Activated T-cell treated with anti-CD3 and anti-CD28 coated beads, Interleukin-2, amount 50 U/mL, for 72 hours (primary cell): ENCODE measurements around the gene SHROOM3. TPM values are rescaled to one million over a fixed set of nuclear protein-coding genes. Genes with fewer than 3 reads are reported as not detected.
A peak's percentile ranks its signal among the peaks of the same experiment; 100 is the strongest.

Source experiments
- ATAC-seq, 2 donors: fragments of 150-1000 bp; cut with Tn5 transposase; replicated peaks in 1 of 2; 2 replicates each; pipeline ENCODE4 v1.10.0; 2021; ENCODE audit warnings: moderate library complexity in 2 of 2, mild to moderate bottlenecking in 1 of 2
- DNase-seq, 2 donors: peaks; one replicate each; pipeline ENCODE4 v3.0.0; 2021 to 2022; ENCODE audit warnings: mixed read lengths in 1 of 2
- H3K27ac Mint-ChIP-seq: one replicate; pipeline ENCODE4 v1.8.0; 2022; ENCODE audit warnings: mild to moderate bottlenecking, moderate library complexity, mixed read lengths
- H3K27me3 Mint-ChIP-seq: one replicate; pipeline ENCODE4 v1.8.0; 2022; ENCODE audit warnings: low read depth, mixed read lengths
- H3K36me3 Mint-ChIP-seq, 2 donors: one replicate each; pipeline ENCODE4 v1.8.0; 2022; ENCODE audit warnings: mixed read lengths in 2 of 2, mild to moderate bottlenecking in 1 of 2; ENCODE audit not compliant: insufficient read depth in 2 of 2
- H3K4me1 Mint-ChIP-seq: one replicate; pipeline ENCODE4 v1.8.0; 2022; ENCODE audit warnings: low read depth, mixed read lengths
- H3K4me3 Mint-ChIP-seq, 2 donors: one replicate each; pipeline ENCODE4 v1.8.0; 2022; ENCODE audit warnings: mild to moderate bottlenecking in 2 of 2, mixed read lengths in 2 of 2, moderate library complexity in 2 of 2
- H3K9me3 Mint-ChIP-seq, 2 donors: one replicate each; pipeline ENCODE4 v1.8.0; 2022; ENCODE audit warnings: mixed read lengths in 2 of 2
- total RNA-seq, 2 donors: library from RNA; stranded (reverse); gene quantifications; one replicate each; pipeline ENCODE4 v1.2.3, GENCODE V29; 2022

Gene SHROOM3
- total RNA-seq, 2 donors from 2014 or later = 0.09 to 0.10 TPM

DNA sequence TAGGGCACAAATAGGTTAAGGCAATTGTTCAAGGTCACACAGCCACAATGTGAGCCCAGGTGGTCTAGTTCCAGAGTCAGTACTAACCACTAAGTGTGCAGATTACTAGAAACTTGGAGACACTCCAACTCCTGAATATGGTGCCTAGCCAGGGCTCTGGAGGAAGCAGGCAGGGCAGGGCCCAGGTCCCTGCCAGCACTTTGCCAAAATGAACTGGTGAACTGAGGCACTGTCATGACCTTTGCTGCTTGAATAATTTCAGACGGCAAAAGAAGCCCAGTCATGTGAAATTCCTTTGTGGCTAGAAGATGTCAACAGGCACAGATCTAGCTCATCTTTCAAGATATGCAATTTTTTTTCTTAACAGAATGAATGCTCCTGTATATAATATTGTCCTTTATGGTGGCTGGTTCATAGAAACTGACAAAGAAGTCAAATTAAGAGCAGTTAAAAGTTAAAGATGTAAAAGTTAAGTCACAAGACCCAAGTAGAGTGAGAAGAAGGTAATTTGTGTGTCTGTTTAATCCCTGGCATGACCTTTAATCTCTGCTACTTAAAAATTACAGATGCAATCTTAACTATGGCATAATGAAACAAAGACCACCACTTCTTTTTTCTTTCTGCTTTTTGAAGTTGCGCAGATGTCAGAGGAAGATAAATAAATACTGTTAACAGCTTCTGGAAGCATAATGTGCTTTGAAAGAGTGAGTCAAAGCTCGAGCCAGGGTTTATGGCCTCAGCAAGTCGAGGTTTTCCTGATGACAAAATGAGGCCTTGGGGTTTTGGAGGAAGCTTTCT lies 54.1 kb downstream of the SHROOM3 start:
- DNase-seq = no peak
- Mint-ChIP-seq H3K9me3 (peaks cover 1 to 2% of the 10 kb centered on the region in 2 donors), H3K4me1 (peaks cover 11% of the 10 kb centered on the region)

DNA sequence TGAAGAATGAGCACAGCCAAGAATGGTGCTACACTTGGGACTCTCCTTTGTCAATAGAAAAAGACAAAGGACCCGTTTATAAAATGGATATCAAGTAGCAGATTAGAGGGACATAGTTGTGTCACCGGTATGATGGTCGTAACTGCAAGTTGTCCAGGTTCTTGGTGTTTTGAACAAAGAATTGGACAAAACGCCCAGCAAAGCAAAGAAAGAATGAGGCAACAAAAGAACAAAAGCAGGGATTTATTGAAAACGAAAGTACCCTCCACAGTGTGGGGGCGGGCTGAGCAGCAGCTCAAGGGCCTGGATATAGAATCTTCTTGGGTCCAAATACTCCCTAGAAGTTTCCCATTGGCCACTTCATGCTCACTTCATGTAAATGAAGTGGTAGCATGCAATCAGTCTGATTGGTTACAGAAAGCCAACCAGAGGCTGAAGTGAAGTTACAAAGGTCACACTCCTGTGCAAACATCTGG lies 54.7 kb downstream of the SHROOM3 start:
- H3K36me3 Mint-ChIP-seq = no peaks in the 10 kb centered on the region
- H3K27me3 Mint-ChIP-seq = peaks cover 6% of the 10 kb centered on the region
- H3K27ac Mint-ChIP-seq = no peak overlapping the region
- ATAC-seq (no peak), DNase-seq (no peak)
- peaks cover 1 to 2% of the 10 kb centered on the region in 2 donors for H3K9me3 Mint-ChIP-seq
- H3K4me3 Mint-ChIP-seq = no peak overlapping the region
- H3K4me1 Mint-ChIP-seq = peaks cover 11% of the 10 kb centered on the region

More for the DNA sequence above, 54.1 kb downstream of the SHROOM3 start:
- Mint-ChIP-seq H3K27me3 (peaks cover 3% of the 10 kb centered on the region), H3K4me3 (no peak overlapping the region), H3K36me3 (no peaks in the 10 kb centered on the region), H3K27ac (no peak overlapping the region)
- ATAC-seq = no peak

GRCh38 chr4:76492055-76492454 lies 57.0 kb downstream of the SHROOM3 start:
- ATAC-seq (no peak), DNase-seq (no peak)
- peaks cover 1 to 2% of the 10 kb centered on the region in 2 donors for H3K9me3 Mint-ChIP-seq
- peaks cover 11% of the 10 kb centered on the region for H3K27me3 Mint-ChIP-seq
- H3K4me3 Mint-ChIP-seq = no peak overlapping the region
- H3K36me3 Mint-ChIP-seq = no peaks in the 10 kb centered on the region
- H3K27ac Mint-ChIP-seq = no peak overlapping the region
- peaks cover 11% of the 10 kb centered on the region for H3K4me1 Mint-ChIP-seq

GRCh38 chr4:76494243-76494642 lies 59.2 kb downstream of the SHROOM3 start:
- no peak for DNase-seq
- peaks cover under 1% of the 10 kb centered on the region in 2 donors for H3K9me3 Mint-ChIP-seq
- no peak for ATAC-seq
- no peaks in the 10 kb centered on the region for H3K36me3 Mint-ChIP-seq
- no peak overlapping the region for H3K4me3 Mint-ChIP-seq
- H3K4me1 Mint-ChIP-seq = peaks cover 7% of the 10 kb centered on the region
- no peak overlapping the region for H3K27ac Mint-ChIP-seq
- H3K27me3 Mint-ChIP-seq = peaks cover 11% of the 10 kb centered on the region

DNA sequence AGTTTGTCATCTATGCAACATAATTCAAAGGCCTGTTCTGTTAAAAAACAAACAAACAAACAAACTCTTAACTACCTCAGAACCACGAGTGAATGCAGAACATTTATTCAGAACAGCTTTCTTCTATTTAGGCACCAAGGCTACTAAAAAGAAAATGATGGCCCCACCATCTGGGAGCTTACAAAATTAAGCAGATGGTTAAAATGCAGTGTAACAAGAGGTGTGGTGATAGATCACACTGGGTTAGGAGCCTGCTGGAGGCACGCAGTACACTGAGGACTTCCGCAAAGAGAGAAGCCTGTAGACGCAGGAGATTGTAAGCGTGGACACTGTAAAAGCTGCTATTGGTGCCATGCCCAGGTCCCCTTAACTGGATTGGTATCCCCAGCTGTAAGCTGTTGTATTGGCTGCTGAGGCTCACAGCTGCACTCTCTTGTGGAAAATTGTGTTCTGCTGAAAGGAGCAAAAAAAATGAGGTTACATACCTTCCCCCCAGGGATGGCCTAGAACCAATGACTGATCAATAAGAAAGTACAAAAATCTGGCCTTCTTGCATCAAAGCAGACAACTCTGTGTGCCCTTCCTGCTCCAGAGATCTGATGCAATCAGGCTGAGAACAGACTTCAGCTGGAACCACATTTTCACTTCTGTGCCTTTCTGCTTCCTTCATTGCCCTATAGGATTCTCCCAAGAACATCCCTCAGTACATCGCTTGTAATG lies 60.0 kb downstream of the SHROOM3 start:
- DNase-seq (no peak), ATAC-seq (no peak)
- no peak overlapping the region for H3K27ac Mint-ChIP-seq
- H3K4me1 Mint-ChIP-seq = no peaks in the 10 kb centered on the region
- no peaks in the 10 kb centered on the region for H3K9me3 Mint-ChIP-seq
- H3K36me3 Mint-ChIP-seq = no peaks in the 10 kb centered on the region
- H3K4me3 Mint-ChIP-seq = no peak overlapping the region
- peaks cover 11% of the 10 kb centered on the region for H3K27me3 Mint-ChIP-seq

DNA sequence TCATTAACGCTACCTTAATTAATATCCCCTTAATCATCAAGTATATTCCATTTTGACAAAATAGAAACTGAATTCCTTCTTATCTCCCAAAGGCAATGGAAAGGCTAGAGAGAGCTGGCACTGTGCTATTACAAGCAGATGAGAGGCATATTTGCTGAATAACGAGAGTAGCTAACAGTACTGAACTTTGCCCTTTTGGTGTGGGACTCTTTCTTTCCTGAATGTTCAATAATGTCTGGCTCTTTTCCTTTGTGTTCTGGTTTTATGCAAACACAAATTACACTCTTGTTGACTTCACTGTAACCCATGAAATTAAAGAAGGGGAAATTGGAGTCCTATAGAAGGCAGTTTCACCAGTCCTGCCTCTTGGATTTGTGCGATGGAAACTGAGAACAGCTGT lies 63.5 kb downstream of the SHROOM3 start:
- Mint-ChIP-seq H3K27me3 (peaks cover 11% of the 10 kb centered on the region), H3K9me3 (no peaks in the 10 kb centered on the region), H3K36me3 (no peaks in the 10 kb centered on the region), H3K4me1 (no peaks in the 10 kb centered on the region), H3K4me3 (no peak overlapping the region), H3K27ac (no peak overlapping the region)
- ATAC-seq (no peak), DNase-seq (no peak)

DNA sequence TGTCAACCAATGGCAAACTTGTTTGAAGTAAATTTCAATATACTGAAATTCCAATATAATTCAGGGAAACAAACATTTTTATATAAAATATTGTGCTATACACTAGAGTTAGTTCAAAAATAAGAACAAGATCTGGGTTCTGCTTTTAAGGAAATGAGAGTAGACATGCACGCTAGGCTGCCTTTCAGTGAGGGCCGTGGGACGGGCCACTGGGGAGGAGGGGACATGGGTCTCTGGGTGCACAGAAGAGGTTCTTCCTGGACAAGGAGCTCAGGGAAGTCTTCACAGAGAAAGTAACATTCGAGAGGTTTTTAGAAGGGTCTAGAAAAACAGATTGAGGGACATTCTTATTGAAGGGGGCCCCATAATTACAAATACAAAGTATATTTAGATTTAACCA lies 64.4 kb downstream of the SHROOM3 start:
- Mint-ChIP-seq H3K4me3 (no peak overlapping the region), H3K4me1 (no peaks in the 10 kb centered on the region), H3K27me3 (peaks cover 7% of the 10 kb centered on the region), H3K9me3 (no peaks in the 10 kb centered on the region), H3K27ac (no peak overlapping the region), H3K36me3 (no peaks in the 10 kb centered on the region)
- no peak for DNase-seq
- ATAC-seq = no peak

- Mint-ChIP-seq H3K27me3 (peaks cover 6% of the 10 kb centered on the region), H3K27ac (no peak overlapping the region), H3K9me3 (no peaks in the 10 kb centered on the region), H3K36me3 (no peaks in the 10 kb centered on the region), H3K4me3 (no peak overlapping the region), H3K4me1 (no peaks in the 10 kb centered on the region)
- ATAC-seq = no peak
- DNase-seq = no peak
Observed at GRCh38 chr4:76502886-76503285, 67.9 kb downstream of the SHROOM3 start.

GRCh38 chr4:76504613-76505465 lies 69.8 kb downstream of the SHROOM3 start:
- Mint-ChIP-seq H3K4me3 (no peak overlapping the region), H3K9me3 (no peaks in the 10 kb centered on the region), H3K36me3 (no peaks in the 10 kb centered on the region), H3K27ac (no peak overlapping the region), H3K27me3 (peaks cover 6% of the 10 kb centered on the region), H3K4me1 (no peaks in the 10 kb centered on the region)
- ATAC-seq (no peak), DNase-seq (peak in 1 of 2 donors; percentile 9)

GRCh38 chr4:76511947-76512346 lies 76.9 kb downstream of the SHROOM3 start:
- Mint-ChIP-seq H3K4me1 (peaks cover 4% of the 10 kb centered on the region), H3K9me3 (peaks cover 2% of the 10 kb centered on the region in 2 donors), H3K4me3 (no peak overlapping the region), H3K36me3 (peaks cover 0 to 3% of the 10 kb centered on the region in 2 donors), H3K27ac (no peak overlapping the region), H3K27me3 (no peaks in the 10 kb centered on the region)
- ATAC-seq = no peak
- DNase-seq = no peak

DNA sequence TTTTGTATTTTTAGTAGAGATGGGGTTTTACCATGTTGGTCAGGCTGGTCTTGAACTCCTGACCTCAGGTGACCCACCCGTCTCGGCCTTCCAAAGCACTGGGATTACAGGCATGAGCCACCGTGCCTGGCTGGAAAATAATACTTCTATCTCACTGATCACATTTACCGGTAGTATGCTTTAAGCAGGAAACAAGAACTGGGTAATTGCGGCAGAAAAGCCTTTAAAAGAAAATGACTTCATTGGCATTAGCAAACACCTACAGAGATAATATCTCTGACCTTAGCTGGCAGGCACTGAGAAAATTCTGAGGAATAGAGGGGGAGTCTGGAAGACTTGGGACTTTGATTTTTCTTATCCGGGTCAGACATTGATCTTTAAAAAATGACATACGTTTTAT lies 78.5 kb downstream of the SHROOM3 start:
- Mint-ChIP-seq H3K9me3 (peaks cover 2% of the 10 kb centered on the region in 2 donors), H3K27me3 (no peaks in the 10 kb centered on the region)

GRCh38 chr4:76514087-76514486 lies 79.1 kb downstream of the SHROOM3 start:
- DNase-seq = no peak
- no peak for ATAC-seq
- H3K4me1 Mint-ChIP-seq = peaks cover 4% of the 10 kb centered on the region
- H3K9me3 Mint-ChIP-seq = peaks cover 2% of the 10 kb centered on the region in 2 donors
- no peaks in the 10 kb centered on the region for H3K27me3 Mint-ChIP-seq
- H3K4me3 Mint-ChIP-seq = no peak overlapping the region
- H3K27ac Mint-ChIP-seq = no peak overlapping the region
- H3K36me3 Mint-ChIP-seq = peaks cover 0 to 3% of the 10 kb centered on the region in 2 donors

More for the DNA sequence above, 78.5 kb downstream of the SHROOM3 start:
- Mint-ChIP-seq H3K4me3 (no peak overlapping the region), H3K27ac (no peak overlapping the region), H3K4me1 (peaks cover 4% of the 10 kb centered on the region), H3K36me3 (peaks cover 0 to 3% of the 10 kb centered on the region in 2 donors)
- DNase-seq (no peak), ATAC-seq (no peak)
